ENCODE measurements around the gene CCDC24.

DNA sequence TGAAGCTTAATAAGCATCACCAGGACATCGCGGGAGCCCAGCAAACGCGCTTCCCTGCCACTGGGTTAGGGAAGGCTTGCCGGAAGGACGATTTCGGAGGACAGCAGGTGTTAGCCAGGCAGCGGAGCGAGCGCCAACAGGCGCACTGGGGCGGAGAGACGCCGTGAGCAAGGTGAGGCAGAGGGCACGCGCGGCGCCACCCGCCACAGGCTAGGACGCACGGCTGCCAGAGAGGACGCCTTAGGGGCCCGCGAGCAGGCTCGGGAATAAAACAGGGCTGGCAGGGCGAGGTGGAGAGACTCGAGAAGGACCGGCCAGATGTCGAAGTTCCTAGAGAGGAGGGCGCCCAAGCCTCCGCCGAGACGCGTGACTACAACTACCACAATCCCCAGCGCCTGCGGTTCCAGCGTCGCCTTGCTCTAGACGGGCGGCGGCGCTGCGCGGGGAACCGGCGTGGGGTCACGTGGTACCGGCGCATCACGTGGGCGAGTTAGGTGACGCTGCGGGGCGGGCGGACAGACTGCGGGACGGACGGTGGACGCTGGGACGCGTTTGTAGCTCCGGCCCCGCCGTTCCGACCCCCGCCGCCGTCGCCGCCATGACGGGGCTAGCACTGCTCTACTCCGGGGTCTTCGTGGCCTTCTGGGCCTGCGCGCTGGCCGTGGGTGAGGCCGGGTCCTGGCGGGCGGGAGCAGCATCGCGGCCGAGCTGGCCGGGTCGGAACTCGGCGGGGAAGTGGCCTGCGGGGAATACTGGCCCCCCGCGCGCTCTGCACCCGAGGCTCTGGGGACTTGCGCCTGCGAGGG lies 16.8 kb upstream of the CCDC24 start, which contains the start of gene ATP6V0B:
- TF ChIP-seq JUN (IDR thresholded peaks at IDR 0.05): peak; percentile 44 to 80; a peak in 4 of 5 replicates
- TF ChIP-seq POLR2A (IDR thresholded peaks at IDR 0.05; ENCODE audit: low read length): peak; percentile 56
- no peak for TF ChIP-seq CTCF (IDR thresholded peaks at IDR 0.05)
- no peak for TF ChIP-seq RNF2 (IDR thresholded peaks at IDR 0.05; ENCODE audit: borderline replicate concordance, low read depth)
- TF ChIP-seq FOSB (CRISPR knock-in tag; IDR thresholded peaks at IDR 0.05): no peak
